H1 (cell line): ENCODE measurements around the gene DYDC2. TPM values are rescaled to one million over a fixed set of nuclear protein-coding genes. Genes with fewer than 3 reads are reported as not detected.

Source experiments
- CTCF ChIA-PET: fragments of 300-600 bp; sonication (Branson Sonifier 250); formaldehyde crosslinking; loops from one replicate; lab custom pipeline; 2021; ENCODE audit not compliant: partially characterized antibody; lab: Charles Lee
- POLR2A ChIA-PET: fragments of 300-600 bp; sonication (Branson Sonifier 250); formaldehyde crosslinking; loops from one replicate; lab custom pipeline; 2021; ENCODE audit warnings: inconsistent platforms; ENCODE audit not compliant: partially characterized antibody; lab: Charles Lee
- DNase-seq, 2 experiments: peaks; one replicate each; pipeline versions ENCODE4 v3.0.0 to v3.0.0-alpha.2; 2010 to 2022; ENCODE audit warnings: low spot score in 2 of 2, low read depth in 1 of 2, mixed read lengths in 1 of 2
- FAIRE-seq: peaks from 2 replicates; lab custom pipeline; 2011; peaks lifted over from hg19 to GRCh38; lab: Jason Lieb, UNC
- H2AFZ ChIP-seq: 2 replicates; pipeline ENCODE4 v1.8.1; 2012; ENCODE audit warnings: low read length, inconsistent platforms
- H2AK5ac ChIP-seq: 2 replicates; pipeline ENCODE4 v1.6.1; 2013; ENCODE audit warnings: low read depth, low read length
- H2BK120ac ChIP-seq: replicated peaks from 2 replicates; pipeline ENCODE3; 2013; ENCODE audit warnings: low read depth, low read length, inconsistent platforms
- H2BK12ac ChIP-seq: 2 replicates; pipeline ENCODE4 v1.6.1; 2013; ENCODE audit warnings: low read depth, low read length
- H2BK15ac ChIP-seq: 2 replicates; pipeline ENCODE4 v1.6.1; 2013; ENCODE audit warnings: low read length
- H2BK20ac ChIP-seq: 2 replicates; pipeline ENCODE4 v1.6.1; 2013; ENCODE audit warnings: low read length
- H2BK5ac ChIP-seq: 2 replicates; pipeline ENCODE4 v1.6.1; 2013; ENCODE audit warnings: low read depth, low read length
- H3K14ac ChIP-seq: 2 replicates; pipeline ENCODE4 v1.6.1; 2013; ENCODE audit warnings: inconsistent platforms; ENCODE audit not compliant: insufficient read length
- H3K18ac ChIP-seq: 2 replicates; pipeline ENCODE4 v1.6.1; 2013; ENCODE audit warnings: low read length; ENCODE audit errors: extremely low read depth
- H3K23ac ChIP-seq: 2 replicates; pipeline ENCODE4 v1.6.1; 2013; ENCODE audit warnings: inconsistent platforms; ENCODE audit not compliant: insufficient read length
- H3K23me2 ChIP-seq: 2 replicates; pipeline ENCODE4 v1.6.1; 2013; ENCODE audit warnings: low read depth, low read length
- H3K27ac ChIP-seq: 2 replicates; pipeline ENCODE4 v1.6.1; 2011; ENCODE audit warnings: low read depth, low read length, inconsistent platforms
- H3K27me3 ChIP-seq, 4 experiments: replicated peaks in 1 of 4; 1 replicate in 1 of 4; 2 replicates in 3 of 4; pipeline versions ENCODE4 v1.6.1 to v1.8.1; 2011 to 2013; ENCODE audit warnings: low read length in 3 of 4, mild to moderate bottlenecking in 3 of 4, inconsistent platforms in 2 of 4, mixed read lengths in 2 of 4, moderate library complexity in 1 of 4; ENCODE audit not compliant: control insufficient read depth in 3 of 4, insufficient read depth in 3 of 4; ENCODE audit errors: extremely low read depth in 1 of 4
- H3K36me3 ChIP-seq, 4 experiments: 2 replicates each; pipeline versions ENCODE4 v1.6.1 to v1.8.1; 2011 to 2013; ENCODE audit warnings: mild to moderate bottlenecking in 4 of 4, low read length in 3 of 4, moderate library complexity in 2 of 4, control low read depth in 1 of 4, inconsistent platforms in 1 of 4; ENCODE audit not compliant: insufficient read depth in 4 of 4, control insufficient read depth in 2 of 4
- H3K4ac ChIP-seq: replicated peaks from 2 replicates; pipeline ENCODE3; 2013; ENCODE audit warnings: low read length, low read depth, mixed read lengths, inconsistent platforms; ENCODE audit not compliant: insufficient read length
- H3K4me1 ChIP-seq, 4 experiments: replicated peaks in 1 of 4; 1 replicate in 1 of 4; 2 replicates in 3 of 4; pipeline versions ENCODE4 v1.6.1 to v1.8.1; 2011 to 2013; ENCODE audit warnings: low read length in 3 of 4, inconsistent platforms in 2 of 4, mixed read lengths in 1 of 4; ENCODE audit not compliant: insufficient read depth in 4 of 4, control insufficient read depth in 3 of 4
- H3K4me2 ChIP-seq, 2 experiments: 2 replicates each; pipeline versions ENCODE4 v1.6.1 to v1.8.1; 2011 to 2013; ENCODE audit warnings: low read depth in 2 of 2, low read length in 2 of 2, control low read depth in 1 of 2, inconsistent platforms in 1 of 2, mild to moderate bottlenecking in 1 of 2; ENCODE audit not compliant: insufficient read depth in 1 of 2
- H3K4me3 ChIP-seq, 4 experiments: fragments of 200-600, 300-600 bp in 1 of 4; sonication (generic), shearing (Covaris generic), sonication (Bioruptor Twin) in 1 of 4; 2 replicates each; pipeline versions ENCODE4 v1.5.1 to v1.8.1; 2011 to 2016; ENCODE audit warnings: low read length in 4 of 4, low read depth in 3 of 4, control low read depth in 2 of 4, inconsistent platforms in 2 of 4, mild to moderate bottlenecking in 2 of 4, mixed read lengths in 1 of 4, moderate library complexity in 1 of 4; ENCODE audit not compliant: insufficient read depth in 2 of 4; ENCODE audit errors: extremely low read depth in 1 of 4
- H3K56ac ChIP-seq: replicated peaks from 2 replicates; pipeline ENCODE3; 2013; ENCODE audit warnings: low read depth, mild to moderate bottlenecking, mixed read lengths, low read length, inconsistent platforms; ENCODE audit not compliant: insufficient read length
- H3K79me1 ChIP-seq: 2 replicates; pipeline ENCODE4 v1.6.1; 2013; ENCODE audit warnings: low read depth, low read length, control low read depth
- H3K79me2 ChIP-seq, 2 experiments: 2 replicates each; pipeline versions ENCODE4 v1.6.1 to v1.8.1; 2012 to 2013; ENCODE audit warnings: low read length in 2 of 2, mild to moderate bottlenecking in 2 of 2, inconsistent platforms in 1 of 2; ENCODE audit not compliant: insufficient read depth in 2 of 2, control insufficient read depth in 1 of 2
- H3K9ac ChIP-seq, 4 experiments: replicated peaks in 1 of 4; 1 replicate in 1 of 4; 2 replicates in 3 of 4; pipeline versions ENCODE4 v1.6.1 to v1.8.1; 2011 to 2013; ENCODE audit warnings: low read depth in 3 of 4, low read length in 3 of 4, control low read depth in 2 of 4, mild to moderate bottlenecking in 2 of 4, moderate library complexity in 2 of 4, inconsistent platforms in 1 of 4; ENCODE audit errors: extremely low read depth in 1 of 4
- H3K9me3 ChIP-seq, 2 experiments: 2 replicates each; pipeline versions ENCODE4 v1.6.1 to v1.8.1; 2012 to 2013; ENCODE audit warnings: mild to moderate bottlenecking in 2 of 2, moderate library complexity in 2 of 2, control low read depth in 1 of 2, inconsistent platforms in 1 of 2, low read depth in 1 of 2, low read length in 1 of 2, mixed read lengths in 1 of 2; ENCODE audit not compliant: insufficient read depth in 2 of 2
- H4K20me1 ChIP-seq, 2 experiments: replicated peaks in 1 of 2; 2 replicates each; pipeline versions ENCODE3 to v1.8.1; 2011 to 2013; ENCODE audit warnings: inconsistent platforms in 2 of 2, low read length in 2 of 2, mild to moderate bottlenecking in 1 of 2; ENCODE audit not compliant: insufficient read depth in 2 of 2, control insufficient read depth in 1 of 2
- H4K5ac ChIP-seq: 2 replicates; pipeline ENCODE4 v1.6.1; 2013; ENCODE audit warnings: low read length, low read depth, mixed read lengths, inconsistent platforms; ENCODE audit not compliant: insufficient read length
- H4K8ac ChIP-seq: 2 replicates; pipeline ENCODE4 v1.8.0; 2013; ENCODE audit warnings: mild to moderate bottlenecking, moderate library complexity, low read length, inconsistent platforms; ENCODE audit not compliant: insufficient read depth; ENCODE audit errors: extremely low read depth
- H4K91ac ChIP-seq: replicated peaks from 2 replicates; pipeline ENCODE3; 2013; ENCODE audit warnings: low read length, mixed read lengths, inconsistent platforms; ENCODE audit not compliant: insufficient read length
- BRCA1 ChIP-seq: IDR thresholded peaks from 2 replicates; pipeline ENCODE4 v1.6.1; 2012; ENCODE audit warnings: low read depth, low read length, improper control_type of control experiment
- CBX8 ChIP-seq: fragments of 300-800, 300-1000 bp; sonication (generic); IDR thresholded peaks from 2 replicates; pipeline ENCODE4 v1.7.1; 2016; ENCODE audit warnings: low read depth, low read length, borderline replicate concordance
- EZH2 ChIP-seq: fragments of 200-600 bp; sonication (generic); IDR thresholded peaks from 2 replicates; pipeline ENCODE4 v1.7.1; 2012; ENCODE audit warnings: low read depth, mild to moderate bottlenecking, moderate library complexity, low read length, inconsistent platforms; ENCODE audit not compliant: severe bottlenecking
- FOSL1 ChIP-seq: IDR thresholded peaks from 2 replicates; pipeline ENCODE4 v1.6.1; 2011; ENCODE audit warnings: mild to moderate bottlenecking, low read depth, low read length, moderate library complexity; ENCODE audit not compliant: insufficient read depth
- GTF2F1 ChIP-seq: IDR thresholded peaks from 2 replicates; pipeline ENCODE4 v1.6.1; 2012; ENCODE audit warnings: low read depth, low read length, improper control_type of control experiment, borderline replicate concordance
- HDAC6 ChIP-seq: IDR thresholded peaks from one replicate; pipeline ENCODE4 v1.7.1; 2012; ENCODE audit warnings: low read depth, mild to moderate bottlenecking, inconsistent platforms, low read length, moderate library complexity
- JUN ChIP-seq: IDR thresholded peaks from 2 replicates; pipeline ENCODE4 v1.6.1; 2011; ENCODE audit warnings: low read depth, mild to moderate bottlenecking, improper control_type of control experiment, low read length
- JUND ChIP-seq: IDR thresholded peaks from 2 replicates; pipeline ENCODE4 v1.6.1; 2011; ENCODE audit warnings: mild to moderate bottlenecking, improper control_type of control experiment, low read length
- KDM4A ChIP-seq: IDR thresholded peaks from one replicate; pipeline ENCODE4 v1.7.1; 2012; ENCODE audit warnings: low read depth, mild to moderate bottlenecking, moderate library complexity, low read length, inconsistent platforms; ENCODE audit not compliant: severe bottlenecking
- POU5F1 ChIP-seq: IDR thresholded peaks from 2 replicates; pipeline ENCODE4 v1.6.1; 2011; ENCODE audit warnings: low read depth, mild to moderate bottlenecking, low read length, moderate library complexity
- TAF1 ChIP-seq: IDR thresholded peaks from 2 replicates; pipeline ENCODE4 v1.6.1; 2011; ENCODE audit warnings: mild to moderate bottlenecking, low read depth, low read length
- WGBS, 2 experiments: shearing (Covaris generic) in 1 of 2; methylation state at CpG; one replicate each; pipeline versions ENCODE4 v1.1.6 to v1.1.7; 2013 to 2015; ENCODE audit warnings: low lambda C conversion rate in 2 of 2, mixed read lengths in 2 of 2, inconsistent platforms in 1 of 2, low coverage in 1 of 2, missing lambda C conversion rate in 1 of 2; ENCODE audit not compliant: insufficient replicate concordance in 2 of 2, insufficient coverage in 1 of 2, insufficient read length in 1 of 2; ENCODE audit errors: extremely low coverage in 1 of 2, missing lambda C conversion rate in 1 of 2; 5-methylcytosine and 5-hydroxymethylcytosine counted together
- polyA plus RNA-seq, 7 experiments: library from polyadenylated mRNA; depleted of rRNA in 3 of 7; stranded (reverse) in 5 of 7; unstranded in 2 of 7; fragments of >200 nt in 5 of 7; fragments of 200-250 nt in 2 of 7; gene quantifications; 1 replicate in 5 of 7; 2 replicates in 1 of 7; 4 replicates in 1 of 7; pipeline versions ENCODE4 v1.2.1 to v1.2.3, GENCODE V29; 2011 to 2013; ENCODE audit warnings: missing spikeins in 2 of 7, mixed read lengths in 2 of 7
- total RNA-seq: library from RNA; stranded (reverse); fragmentation: NEBNext Ultra II Directional; extraction: Animal tissue kit (Norgen Biotek cat#: 25700); gene quantifications from 2 replicates; pipeline ENCODE4 v1.2.1, GENCODE V29; 2021
- TF ChIP-seq, protein P1 (sequence below): IDR thresholded peaks from 2 replicates; pipeline ENCODE4 v1.6.1; 2012; ENCODE audit warnings: low read length, inconsistent platforms

The DYDC2 gene
- total and polyA plus RNA-seq, 2 of the 8 experiments (the other 6 are each of a cell fraction or from before 2014, with no cell fraction given): 1.5 to 5.2 TPM

GRCh38 chr10:80405035-80405434, 48.5 kb downstream of the DYDC2 start:
- Histone ChIP-seq H4K91ac (no peak overlapping the region), H3K79me1 (no peaks in the 10 kb centered on the region), H3K9me3 (no peaks in the 10 kb centered on the region), H3K9ac (no peak overlapping the region), H3K14ac (no peak overlapping the region), H3K27ac (no peak overlapping the region), H3K23me2 (peaks cover 9% of the 10 kb centered on the region; the same call in 1 of the 2 replicates), H3K79me2 (peaks cover 0 to 3% of the 10 kb centered on the region in 2 experiments; a peak in 1 of 4 replicates), H2AFZ (no peak overlapping the region), H3K23ac (no peak overlapping the region), H3K18ac (no peak overlapping the region), H2BK5ac (no peak overlapping the region), H2BK20ac (no peak overlapping the region), H2BK15ac (no peak overlapping the region), H3K4me1 (peaks cover 0 to 4% (median 0%) of the 10 kb centered on the region in 4 experiments; a peak in 4 of 7 replicates), H3K4me2 (no peak overlapping the region), H3K4me3 (no peak overlapping the region), H2AK5ac (no peak overlapping the region), H4K20me1 (no peaks in the 10 kb centered on the region), H2BK120ac (no peak overlapping the region), H2BK12ac (no peak overlapping the region), H4K8ac (no peak overlapping the region), H3K36me3 (no peaks in the 10 kb centered on the region; a peak in 1 of 8 replicates), H3K56ac (no peak overlapping the region), H4K5ac (no peak overlapping the region), H3K4ac (no peak overlapping the region), H3K27me3 (peaks cover 0 to 10% (median 6%) of the 10 kb centered on the region in 4 experiments; a peak in 3 of 7 replicates)
- 89% methylated on average over 1 of the region's 1 CpG; no CpG with 5 or more reads in 1 of the 2 experiments for WGBS, 2 experiments
- POLR2A ChIA-PET: interaction anchor here (0.6 kb wide), 1 partner anchor 1093 kb away, joined by 3 read pairs; no protein-coding TSS in a partner anchor
- FAIRE-seq: no peak
- DNase-seq: no peak
- CTCF ChIA-PET: interaction anchor here (0.9 to 3.8 kb wide), 6 partner anchors 22 to 192 kb away, joined by 3 to 21 read pairs (median 4); no protein-coding TSS in a partner anchor
- no peak for TF ChIP-seq CBX8
- TF ChIP-seq, protein P1, sequence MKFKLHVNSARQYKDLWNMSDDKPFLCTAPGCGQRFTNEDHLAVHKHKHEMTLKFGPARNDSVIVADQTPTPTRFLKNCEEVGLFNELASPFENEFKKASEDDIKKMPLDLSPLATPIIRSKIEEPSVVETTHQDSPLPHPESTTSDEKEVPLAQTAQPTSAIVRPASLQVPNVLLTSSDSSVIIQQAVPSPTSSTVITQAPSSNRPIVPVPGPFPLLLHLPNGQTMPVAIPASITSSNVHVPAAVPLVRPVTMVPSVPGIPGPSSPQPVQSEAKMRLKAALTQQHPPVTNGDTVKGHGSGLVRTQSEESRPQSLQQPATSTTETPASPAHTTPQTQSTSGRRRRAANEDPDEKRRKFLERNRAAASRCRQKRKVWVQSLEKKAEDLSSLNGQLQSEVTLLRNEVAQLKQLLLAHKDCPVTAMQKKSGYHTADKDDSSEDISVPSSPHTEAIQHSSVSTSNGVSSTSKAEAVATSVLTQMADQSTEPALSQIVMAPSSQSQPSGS: no peak
- no peak for TF ChIP-seq JUND
- TF ChIP-seq EZH2: no peak
- TF ChIP-seq HDAC6: no peak
- TF ChIP-seq POU5F1: no peak
- TF ChIP-seq TAF1: no peak
- no peak for TF ChIP-seq BRCA1
- TF ChIP-seq JUN: no peak
- no peak for TF ChIP-seq FOSL1
- no peak for TF ChIP-seq KDM4A
- no peak for TF ChIP-seq GTF2F1
